Erythroblast (primary cell): ENCODE measurements around the gene HOXB2.

ENCODE experiments used
- DNase-seq, 2 experiments: peaks; one replicate each; lab custom pipeline; 2025; lab: John Stamatoyannopoulos, UW
- GATA1 ChIP-seq: IDR thresholded peaks from 2 replicates; pipeline ENCODE4 v1.6.1; 2011; ENCODE audit warnings: low read depth, mild to moderate bottlenecking, control low read depth, low read length, moderate library complexity
- POLR2A ChIP-seq: IDR thresholded peaks from 2 replicates; pipeline ENCODE4 v1.6.1; 2011; ENCODE audit warnings: mild to moderate bottlenecking, low read length

HOXB2 gene

DNA sequence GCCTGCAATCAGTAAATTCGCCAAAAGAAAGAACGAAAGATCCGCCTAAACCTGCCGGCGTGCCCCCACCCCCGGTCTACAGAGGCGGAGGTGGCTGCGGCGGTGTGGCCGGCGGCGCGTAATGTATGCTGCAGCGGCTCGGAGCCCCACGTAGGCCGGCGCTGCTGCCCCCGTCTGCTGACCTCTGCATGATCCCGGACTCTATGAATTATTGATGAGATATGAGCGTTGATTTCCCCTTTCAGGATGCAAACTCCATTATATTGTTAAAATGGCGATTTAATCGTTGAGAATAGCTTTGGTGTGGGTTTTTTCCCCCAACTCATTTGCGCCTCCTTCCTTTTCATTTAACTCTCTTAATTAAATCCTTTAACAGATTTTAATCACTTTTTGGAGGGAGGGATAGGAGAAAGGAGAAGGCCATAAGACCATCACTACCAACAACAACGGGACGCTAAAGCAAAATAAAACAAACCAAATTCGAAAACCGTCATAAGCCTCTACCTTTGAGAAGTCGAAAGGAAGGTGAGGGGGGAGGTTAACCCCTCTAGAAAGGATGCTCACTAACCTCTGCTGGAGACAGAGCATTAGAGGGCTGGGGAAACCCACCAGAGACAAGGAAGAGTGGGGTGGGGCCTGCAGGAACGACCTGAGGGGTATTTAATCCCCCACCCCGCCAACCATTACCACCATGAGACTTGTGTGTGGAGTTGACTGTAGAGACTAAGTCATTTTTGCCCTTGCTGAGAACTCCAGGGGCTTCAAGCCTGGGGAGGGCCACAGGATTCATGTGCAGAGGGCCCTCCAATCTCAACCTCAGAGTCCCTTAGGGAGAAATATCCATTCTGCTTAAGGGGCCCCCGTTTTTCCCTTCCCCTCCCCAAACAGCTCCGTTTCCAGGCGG is 41.7 kb upstream of the HOXB2 start:
- TF ChIP-seq GATA1 = no peak
- no peak for TF ChIP-seq POLR2A
- peak; percentile 13 to 31 for DNase-seq

DNA sequence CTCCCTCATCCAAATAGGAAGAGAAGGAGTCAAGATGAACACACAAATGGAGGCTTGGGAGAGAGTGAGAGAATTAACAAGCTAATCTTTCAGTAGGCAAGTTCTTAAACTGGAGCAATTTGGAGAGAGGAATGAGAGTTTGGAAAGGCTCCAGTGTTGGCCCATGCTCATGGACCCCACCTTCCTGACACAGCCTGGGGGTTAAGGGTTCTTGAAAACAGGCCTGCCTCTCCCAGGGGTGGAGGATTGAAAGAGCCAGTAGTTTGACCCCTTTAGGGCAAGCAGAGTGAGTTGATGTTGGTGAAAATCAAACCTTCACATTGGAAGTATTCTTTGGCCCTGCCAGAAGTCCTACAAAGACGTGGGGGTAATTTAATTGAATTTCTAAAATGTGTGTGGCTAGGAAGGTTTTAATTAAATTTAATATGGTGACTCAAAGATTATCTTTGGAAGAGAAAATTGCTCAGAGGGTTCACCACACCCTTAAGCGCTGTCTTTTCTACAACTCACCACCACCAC is 39.4 kb upstream of the HOXB2 start:
- TF ChIP-seq GATA1 (no peak), POLR2A (no peak)
- DNase-seq = no peak

DNA sequence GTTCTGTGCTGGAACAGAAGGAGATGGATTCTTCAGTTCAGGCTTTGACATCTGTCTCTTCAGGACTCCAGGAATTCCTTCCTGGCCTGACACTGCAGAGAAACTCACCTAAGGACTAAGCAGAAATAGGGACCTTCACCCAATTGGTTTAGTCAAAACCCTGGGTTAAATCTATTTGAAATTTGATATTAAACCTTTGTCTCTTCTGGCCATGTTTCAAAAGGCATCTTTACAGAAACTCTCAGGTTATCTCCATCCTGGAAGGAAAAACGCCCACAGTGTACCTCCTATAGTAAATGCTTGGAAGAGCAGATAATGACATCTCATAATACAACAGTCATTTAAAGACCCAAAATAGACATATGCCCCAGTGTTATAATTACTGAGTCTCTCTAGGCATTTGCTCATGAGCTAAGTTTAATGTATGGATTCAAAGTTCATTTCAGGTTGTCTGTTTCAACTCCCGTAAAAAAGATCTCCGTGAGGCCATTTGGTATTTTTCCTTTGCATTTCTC is 38.9 kb upstream of the HOXB2 start:
- DNase-seq = no peak
- TF ChIP-seq POLR2A = no peak
- TF ChIP-seq GATA1 = no peak

DNA sequence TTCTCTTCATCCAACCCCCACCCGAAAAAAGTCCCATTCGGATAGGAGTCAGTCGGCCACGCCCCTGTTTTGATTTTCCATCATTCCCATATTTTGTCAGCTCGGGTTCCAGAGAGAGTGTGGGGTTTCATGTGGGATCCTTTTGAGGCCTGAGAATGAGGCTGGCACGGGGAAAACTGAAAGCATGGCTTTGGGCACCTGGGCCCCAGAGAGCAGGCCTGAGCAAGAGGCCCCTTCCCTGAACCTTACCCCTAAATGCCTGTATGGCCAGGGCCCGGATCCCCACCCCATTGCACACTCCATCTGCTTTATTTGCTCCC is 37.8 kb upstream of the HOXB2 start:
- TF ChIP-seq GATA1 = no peak
- TF ChIP-seq POLR2A = no peak
- DNase-seq = no peak

DNA sequence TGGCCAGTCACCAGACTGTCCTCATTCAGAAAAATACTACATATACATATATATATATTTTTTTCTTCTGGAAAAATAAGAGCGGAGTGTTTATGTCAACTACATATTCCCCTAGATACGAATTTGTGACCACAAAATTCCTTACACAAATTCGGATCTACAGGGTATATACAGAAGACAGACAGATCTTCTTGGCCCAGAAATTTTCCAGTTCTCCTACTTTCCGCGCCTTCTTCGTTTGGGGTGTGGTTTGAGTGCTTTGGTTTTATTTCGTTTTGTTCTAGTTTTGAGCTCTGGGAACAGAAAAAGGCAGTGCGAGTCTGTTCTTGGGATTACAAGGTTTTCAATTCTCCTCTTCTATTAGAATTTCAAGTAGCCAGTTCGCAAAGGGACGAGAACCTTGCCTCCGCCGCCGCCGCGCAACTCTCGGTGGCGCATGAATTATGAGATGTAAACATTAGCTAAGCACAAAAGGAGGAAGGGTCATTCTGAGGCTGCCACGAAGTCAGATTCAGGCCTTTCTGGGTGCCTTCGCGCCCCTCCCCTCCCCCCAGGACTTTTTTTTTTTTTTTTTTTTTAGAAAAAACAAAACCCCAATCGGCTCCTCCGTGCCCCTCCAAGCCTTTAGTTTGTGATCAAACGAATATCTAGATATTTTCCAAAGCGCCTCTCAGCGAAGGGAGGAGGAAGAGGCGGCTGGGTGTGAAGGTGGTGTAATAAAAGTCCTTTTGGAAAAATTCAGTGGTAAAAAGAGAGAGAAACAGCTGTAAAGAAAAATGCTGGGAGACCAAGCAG is 35.0 kb upstream of the HOXB2 start:
- peak; percentile 39 to 43 for DNase-seq
- TF ChIP-seq POLR2A = no peak
- TF ChIP-seq GATA1 = no peak

DNA sequence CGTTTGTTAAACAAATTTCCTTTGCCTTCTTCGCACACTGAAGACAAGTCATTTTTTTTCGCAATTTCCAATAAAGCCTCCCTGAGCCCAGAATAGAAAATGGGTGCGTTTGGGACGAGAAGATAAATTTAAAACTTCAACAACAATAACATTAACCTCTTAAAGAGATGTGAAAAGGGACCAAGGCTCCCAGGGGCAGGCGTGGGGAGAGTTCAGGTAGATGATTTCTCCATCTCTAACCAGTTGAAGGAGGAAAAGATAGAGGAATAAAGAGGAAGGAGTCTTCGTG is 34.5 kb upstream of the HOXB2 start:
- no peak for DNase-seq
- no peak for TF ChIP-seq GATA1
- TF ChIP-seq POLR2A = no peak

DNA sequence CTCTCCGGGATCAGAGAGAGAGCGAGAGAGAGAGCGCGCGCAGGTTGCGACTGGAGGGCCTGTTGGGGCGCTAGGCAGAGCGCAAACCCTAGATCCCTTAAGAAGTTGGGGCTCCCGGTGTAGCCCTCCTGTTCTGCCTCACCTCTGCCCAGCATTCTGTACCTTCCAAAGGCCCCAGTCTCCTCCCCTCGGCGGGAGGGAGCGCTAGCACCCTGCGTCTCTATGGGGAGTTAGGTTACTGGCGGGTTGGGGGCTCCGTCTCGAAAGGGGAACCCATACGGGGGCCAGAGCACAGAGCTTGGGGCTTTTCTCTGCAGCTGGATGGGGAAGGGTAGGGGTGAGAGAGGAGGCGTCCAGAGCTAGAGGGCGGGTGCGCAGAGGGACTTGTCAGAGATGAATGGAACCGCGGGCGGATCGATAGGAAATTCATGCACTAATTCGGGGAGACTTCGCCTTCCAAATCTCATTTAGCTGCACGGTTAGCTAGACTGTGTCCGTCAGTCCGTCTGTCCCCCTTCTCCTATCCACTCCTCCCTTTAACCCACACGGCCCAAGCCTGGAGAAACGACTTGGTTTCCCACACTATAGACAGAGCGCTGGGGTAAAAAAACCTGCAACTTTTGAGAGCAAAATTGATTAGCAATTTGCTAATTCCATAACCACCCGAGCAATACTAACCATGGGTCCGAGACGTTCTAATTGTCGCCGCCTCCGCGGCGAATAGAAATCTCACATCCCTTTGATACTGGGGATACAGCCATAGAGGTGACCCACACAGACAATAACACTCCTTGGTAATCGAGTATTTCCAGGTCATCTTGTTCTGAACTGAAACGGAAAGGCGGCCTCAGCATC is 33.9 kb upstream of the HOXB2 start:
- DNase-seq = peak; percentile 45 to 55
- TF ChIP-seq POLR2A (no peak), GATA1 (no peak)

DNA sequence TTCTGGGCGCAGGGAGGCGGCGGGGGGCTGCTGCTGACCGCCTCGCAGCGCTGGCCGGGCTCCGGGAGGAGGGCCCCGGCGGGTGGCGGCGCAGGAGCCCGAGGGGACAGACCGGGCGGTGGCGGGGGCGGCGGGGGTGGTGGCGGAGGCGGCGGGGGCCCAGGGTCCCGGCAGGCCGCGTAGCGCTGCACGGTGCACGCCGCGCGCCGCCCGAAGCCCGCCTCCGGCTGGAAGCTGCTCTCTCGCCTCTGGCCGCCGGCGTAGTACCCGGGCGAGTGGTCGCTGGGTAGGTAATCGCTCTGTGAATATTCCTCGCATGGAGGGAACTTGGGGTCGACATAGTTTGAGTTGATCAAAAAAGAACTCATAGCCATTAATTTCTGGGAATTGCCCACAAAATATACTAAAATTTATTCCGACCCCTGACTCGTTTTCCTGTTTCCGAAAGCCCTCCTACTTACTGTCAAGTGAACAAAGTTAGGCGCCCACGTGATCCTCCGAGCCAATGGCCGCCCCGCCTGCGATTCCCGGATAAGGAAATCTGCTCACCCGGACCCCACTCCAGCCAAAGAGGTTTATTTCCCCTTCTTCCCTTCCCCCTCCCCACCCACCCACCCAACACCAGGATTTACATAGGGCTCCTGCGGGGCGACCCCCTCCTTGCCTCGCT is 33.2 kb upstream of the HOXB2 start, which contains the start of gene HOXB4:
TSS of gene HOXB4 (minus strand) at position 405 of the 670 bp plus-strand sequence. CDS start at position 374, 31 bp downstream.
- DNase-seq = peak; percentile 83 to 84
- TF ChIP-seq POLR2A = peak; percentile 45
- TF ChIP-seq GATA1 = no peak

DNA sequence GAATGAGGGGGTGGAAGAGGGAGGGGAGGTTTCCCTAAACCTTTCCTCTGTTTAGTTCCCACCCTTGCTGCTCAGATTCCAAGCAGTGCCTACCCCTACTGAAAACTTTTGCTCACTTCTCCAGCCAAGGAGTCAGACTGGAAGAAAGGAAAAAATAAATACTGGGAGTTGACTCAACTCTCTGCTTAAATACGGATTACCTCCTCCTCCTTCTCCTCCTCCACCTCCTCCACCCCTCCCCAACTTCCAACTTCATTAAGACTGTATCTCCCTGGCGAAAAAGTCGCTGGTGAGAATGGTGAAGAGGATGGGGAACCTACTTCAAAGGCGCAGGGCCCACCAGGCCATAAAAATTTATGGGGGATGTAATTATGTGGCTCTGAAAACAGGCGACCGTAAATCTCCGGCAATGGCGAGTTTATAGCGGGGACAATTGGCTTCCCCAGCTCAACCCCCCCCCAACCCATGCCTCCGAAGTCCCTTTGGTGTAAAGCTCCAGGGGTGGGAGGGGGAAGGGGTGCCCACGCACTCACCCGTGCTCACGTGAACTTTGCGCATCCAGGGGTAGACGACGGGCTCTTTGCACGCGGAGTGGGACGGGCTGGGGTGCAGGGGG is 32.5 kb upstream of the HOXB2 start:
- DNase-seq = peak; percentile 53 to 63
- TF ChIP-seq GATA1 (no peak), POLR2A (no peak)

DNA sequence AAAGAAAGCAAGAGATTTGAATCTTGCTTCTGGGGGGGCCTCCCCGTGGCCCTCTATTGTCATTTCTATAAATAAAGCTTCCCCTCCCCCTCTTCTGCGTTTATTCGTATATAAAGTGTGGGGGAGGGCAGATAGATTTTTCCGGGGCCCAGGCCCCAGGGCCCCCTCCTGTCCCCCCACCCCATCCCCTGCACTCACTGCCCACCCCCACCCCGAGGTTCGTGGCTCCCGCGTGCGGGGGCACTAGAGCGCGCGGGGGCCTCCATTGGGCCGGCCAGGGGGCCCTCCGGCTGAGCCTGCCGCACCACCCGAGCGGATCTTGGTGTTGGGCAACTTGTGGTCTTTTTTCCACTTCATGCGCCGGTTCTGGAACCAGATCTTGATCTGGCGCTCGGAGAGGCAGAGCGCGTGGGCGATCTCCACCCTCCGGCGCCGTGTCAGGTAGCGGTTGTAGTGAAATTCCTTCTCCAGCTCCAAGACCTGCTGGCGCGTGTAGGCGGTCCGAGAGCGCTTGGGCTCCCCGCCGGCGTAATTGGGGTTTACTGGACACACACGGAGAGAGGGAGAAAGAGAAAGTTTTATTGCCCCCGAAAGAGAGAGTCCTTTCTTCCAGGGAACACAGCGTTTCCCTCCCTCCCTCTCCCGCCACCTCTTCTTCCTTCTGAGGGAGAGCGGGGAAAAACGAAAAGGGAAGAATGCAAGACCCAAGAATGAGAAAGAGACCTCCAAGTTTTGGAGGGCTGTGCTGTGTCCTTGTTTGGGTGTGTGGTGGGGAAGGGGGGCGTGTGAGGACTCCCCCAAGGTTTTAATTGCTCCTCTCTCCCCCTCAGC is 31.8 kb upstream of the HOXB2 start:
- TF ChIP-seq POLR2A (peak; percentile 42), GATA1 (no peak)
- peak; percentile 70 to 74 for DNase-seq

DNA sequence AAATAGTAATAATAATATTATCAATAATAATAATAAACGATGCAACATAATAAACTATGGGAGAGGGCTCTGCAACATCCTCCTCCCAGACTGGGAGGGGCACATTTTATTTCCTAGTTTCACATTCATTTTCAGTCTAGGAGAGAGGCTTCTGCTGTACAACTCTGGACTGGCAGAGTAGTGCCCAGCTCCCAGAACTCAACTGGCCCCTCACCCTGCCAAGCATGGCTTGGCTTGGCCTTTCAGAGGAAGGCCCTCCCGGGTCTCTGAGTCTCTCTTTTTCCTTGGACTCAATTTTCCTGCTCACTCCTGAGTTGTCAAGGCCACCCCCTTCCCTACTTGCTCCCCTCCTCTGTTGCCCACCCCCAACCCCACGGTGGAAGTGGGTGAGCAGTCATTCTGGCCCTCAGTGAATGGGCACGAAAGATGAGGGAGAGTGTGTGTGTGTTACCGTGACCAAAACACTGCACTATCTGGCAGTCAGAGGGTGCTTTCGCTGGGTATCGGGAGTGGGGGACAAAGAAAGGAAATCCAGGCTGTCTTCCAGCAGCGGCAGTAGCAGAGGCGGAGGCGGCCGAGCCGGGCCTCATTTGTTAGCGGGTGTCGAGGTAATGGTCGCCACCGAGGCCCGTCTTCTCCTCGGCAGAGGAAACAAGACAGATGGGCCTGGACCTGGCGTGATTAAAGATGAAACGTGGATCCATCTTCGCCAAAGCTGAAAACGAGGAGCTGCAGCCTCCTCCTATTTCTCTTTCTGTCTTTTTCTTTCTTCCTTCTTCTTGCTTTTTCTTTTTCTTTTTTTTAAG is 31.0 kb upstream of the HOXB2 start:
- peak; percentile 44 to 52 for DNase-seq
- TF ChIP-seq GATA1 = no peak
- TF ChIP-seq POLR2A = no peak
